HG02885 (cell line): ENCODE data around the gene SLC10A1.

ENCODE experiments used
- ATAC-seq: cut with Tn5 transposase; IDR thresholded peaks from one replicate; pipeline ENCODE4 v1.9.1; 2021; ENCODE audit warnings: mild to moderate bottlenecking; ENCODE audit not compliant: unreplicated experiment, poor library complexity

Gene SLC10A1

GRCh38 chr14:69811227-69811867 lies 14.3 kb upstream of the SLC10A1 start:
- no peak for ATAC-seq

- ATAC-seq: no peak
These were observed 12.1 kb upstream of the SLC10A1 start for GRCh38 chr14:69808919-69809808.

- ATAC-seq: no peak
These were observed 10.2 kb upstream of the SLC10A1 start for GRCh38 chr14:69807192-69807591.

- ATAC-seq: no peak
These were observed 7.9 kb upstream of the SLC10A1 start for GRCh38 chr14:69804902-69805301.

- no peak for ATAC-seq
These were observed 6.7 kb upstream of the SLC10A1 start for GRCh38 chr14:69803753-69804152.

GRCh38 chr14:69798339-69798735 lies 1.3 kb upstream of the SLC10A1 start:
- ATAC-seq: no peak

GRCh38 chr14:69797573-69798338 lies 715 bp upstream of the SLC10A1 start:
- ATAC-seq: no peak

- ATAC-seq: no peak
These were observed 1.4 kb downstream of the SLC10A1 start for GRCh38 chr14:69795691-69796090.

GRCh38 chr14:69794791-69795190 lies 2.2 kb downstream of the SLC10A1 start:
- ATAC-seq: no peak

- no peak for ATAC-seq
These were observed 4.1 kb downstream of the SLC10A1 start for GRCh38 chr14:69792887-69793421.

- ATAC-seq: no peak
These were observed 7.9 kb downstream of the SLC10A1 start for GRCh38 chr14:69789118-69789640.

GRCh38 chr14:69786603-69787002 lies 10.4 kb downstream of the SLC10A1 start:
- ATAC-seq: no peak

GRCh38 chr14:69784942-69785341 lies 12.1 kb downstream of the SLC10A1 start:
- ATAC-seq: no peak

GRCh38 chr14:69780952-69781351 lies 16.1 kb downstream of the SLC10A1 start:
- no peak for ATAC-seq

- ATAC-seq: no peak
These were observed 16.9 kb downstream of the SLC10A1 start for GRCh38 chr14:69780092-69780491.

GRCh38 chr14:69779088-69779487 lies 18.0 kb downstream of the SLC10A1 start:
- no peak for ATAC-seq

GRCh38 chr14:69776875-69777453 lies 20.1 kb downstream of the SLC10A1 start:
- ATAC-seq: no peak

- no peak for ATAC-seq
These were observed 22.0 kb downstream of the SLC10A1 start for GRCh38 chr14:69775012-69775411.

- ATAC-seq: no peak
These were observed 23.3 kb downstream of the SLC10A1 start for GRCh38 chr14:69773571-69774276.
